Tibial nerve (tissue), 4 donors: ENCODE data around the gene TMEM135. TPM values are rescaled to one million over a fixed set of nuclear protein-coding genes. Genes with fewer than 3 reads are reported as not detected.

Source experiments
- DNase-seq, 2 donors: peaks; one replicate each; pipeline ENCODE4 v3.0.0-alpha.2; 2019; ENCODE audit warnings: low spot score in 2 of 2
- H3K27ac ChIP-seq, 4 donors: fragments of 200-600 bp; sonication (generic) in 3 of 4; one replicate each; pipeline ENCODE4 v1.5.1; 2017 to 2019; ENCODE audit warnings: mild to moderate bottlenecking in 1 of 4
- H3K27me3 ChIP-seq, 2 donors: fragments of 200-600 bp; sonication (generic) in 1 of 2; one replicate each; pipeline versions ENCODE4 v1.5.1 to v1.6.0; 2017 to 2019
- H3K36me3 ChIP-seq, 3 donors: fragments of 200-600 bp; sonication (generic); one replicate each; pipeline ENCODE4 v1.5.1; 2018 to 2019
- H3K4me1 ChIP-seq, 4 donors: fragments of 200-600 bp; sonication (generic) in 3 of 4; one replicate each; pipeline ENCODE4 v1.5.1; 2017 to 2019
- H3K4me3 ChIP-seq, 4 donors: fragments of 200-600 bp; sonication (generic) in 3 of 4; one replicate each; pipeline ENCODE4 v1.5.1; 2017 to 2019; ENCODE audit warnings: mild to moderate bottlenecking in 1 of 4, moderate library complexity in 1 of 4
- H3K9me3 ChIP-seq, 4 donors: fragments of 200-600 bp; sonication (generic) in 3 of 4; one replicate each; pipeline ENCODE4 v1.5.1; 2017 to 2019
- EP300 ChIP-seq, 2 donors: sonication (generic); formaldehyde crosslinking; IDR thresholded peaks; one replicate each; pipeline ENCODE4 v1.6.1; 2017; ENCODE audit warnings: antibody characterized with exemption in 2 of 2, mild to moderate bottlenecking in 1 of 2
- POLR2A ChIP-seq, 2 donors: fragments of 450-650 bp; IDR thresholded peaks; one replicate each; pipeline ENCODE4 v1.6.1; 2017; ENCODE audit warnings: antibody characterized with exemption in 2 of 2, mild to moderate bottlenecking in 2 of 2, moderate library complexity in 2 of 2
- WGBS, 2 donors: methylation state at CpG; one replicate each; pipeline ENCODE4 v1.1.5; 2018; 5-methylcytosine and 5-hydroxymethylcytosine counted together
- total RNA-seq, 4 donors: library from RNA; depleted of rRNA; stranded (reverse); fragments of >200 nt; gene quantifications; one replicate each; pipeline ENCODE4 v1.1.0, GENCODE V29; 2016
- TF ChIP-seq, protein P1 (sequence below), 5 experiments: fragments of 200-600 bp in 3 of 5; fragments of 450-650 bp in 2 of 5; sonication (generic) in 3 of 5; IDR thresholded peaks; one replicate each; pipeline ENCODE4 v1.5.1; 2016 to 2019; ENCODE audit warnings: antibody characterized with exemption in 5 of 5, mild to moderate bottlenecking in 3 of 5, moderate library complexity in 2 of 5

TMEM135 gene
- total RNA-seq, 4 donors from 2014 or later: 23.2 to 28.5 (median 25.6) TPM

GRCh38 chr11:87290304-87290922 lies 252.7 kb downstream of the TMEM135 start:
- 7 to 20% methylated on average over 3 of the region's 3 CpGs for WGBS, 2 donors

GRCh38 chr11:87292598-87292997 lies 254.9 kb downstream of the TMEM135 start:
- H3K27me3 ChIP-seq: no peaks in the 10 kb centered on the region
- no peak for DNase-seq
- no peak overlapping the region for H3K27ac ChIP-seq
- WGBS, 2 donors: 19 to 31% methylated on average over 1 of the region's 1 CpG
- H3K4me1 ChIP-seq: peaks cover 0 to 11% (median 0%) of the 10 kb centered on the region in 4 donors
- H3K36me3 ChIP-seq: no peaks in the 10 kb centered on the region
- H3K4me3 ChIP-seq: no peak overlapping the region
- no peaks in the 10 kb centered on the region for H3K9me3 ChIP-seq
- TF ChIP-seq POLR2A (IDR thresholded peaks at IDR 0.05) (no peak), EP300 (IDR thresholded peaks at IDR 0.05) (no peak)
- TF ChIP-seq, protein P1, sequence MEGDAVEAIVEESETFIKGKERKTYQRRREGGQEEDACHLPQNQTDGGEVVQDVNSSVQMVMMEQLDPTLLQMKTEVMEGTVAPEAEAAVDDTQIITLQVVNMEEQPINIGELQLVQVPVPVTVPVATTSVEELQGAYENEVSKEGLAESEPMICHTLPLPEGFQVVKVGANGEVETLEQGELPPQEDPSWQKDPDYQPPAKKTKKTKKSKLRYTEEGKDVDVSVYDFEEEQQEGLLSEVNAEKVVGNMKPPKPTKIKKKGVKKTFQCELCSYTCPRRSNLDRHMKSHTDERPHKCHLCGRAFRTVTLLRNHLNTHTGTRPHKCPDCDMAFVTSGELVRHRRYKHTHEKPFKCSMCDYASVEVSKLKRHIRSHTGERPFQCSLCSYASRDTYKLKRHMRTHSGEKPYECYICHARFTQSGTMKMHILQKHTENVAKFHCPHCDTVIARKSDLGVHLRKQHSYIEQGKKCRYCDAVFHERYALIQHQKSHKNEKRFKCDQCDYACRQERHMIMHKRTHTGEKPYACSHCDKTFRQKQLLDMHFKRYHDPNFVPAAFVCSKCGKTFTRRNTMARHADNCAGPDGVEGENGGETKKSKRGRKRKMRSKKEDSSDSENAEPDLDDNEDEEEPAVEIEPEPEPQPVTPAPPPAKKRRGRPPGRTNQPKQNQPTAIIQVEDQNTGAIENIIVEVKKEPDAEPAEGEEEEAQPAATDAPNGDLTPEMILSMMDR (IDR thresholded peaks at IDR 0.05): no peak

More at GRCh38 chr11:87290304-87290922, 252.7 kb downstream of the TMEM135 start:
- H3K4me1 ChIP-seq: peaks cover 0 to 8% (median 0%) of the 10 kb centered on the region in 4 donors
- TF ChIP-seq, protein P1 (IDR thresholded peaks at IDR 0.05): peak; percentile 50 to 77 (median 54)
- no peak for TF ChIP-seq EP300 (IDR thresholded peaks at IDR 0.05)
- H3K4me3 ChIP-seq: no peak overlapping the region
- H3K36me3 ChIP-seq: no peaks in the 10 kb centered on the region
- H3K9me3 ChIP-seq: no peaks in the 10 kb centered on the region
- no peak overlapping the region for H3K27ac ChIP-seq
- no peaks in the 10 kb centered on the region for H3K27me3 ChIP-seq
- no peak for DNase-seq

DNA sequence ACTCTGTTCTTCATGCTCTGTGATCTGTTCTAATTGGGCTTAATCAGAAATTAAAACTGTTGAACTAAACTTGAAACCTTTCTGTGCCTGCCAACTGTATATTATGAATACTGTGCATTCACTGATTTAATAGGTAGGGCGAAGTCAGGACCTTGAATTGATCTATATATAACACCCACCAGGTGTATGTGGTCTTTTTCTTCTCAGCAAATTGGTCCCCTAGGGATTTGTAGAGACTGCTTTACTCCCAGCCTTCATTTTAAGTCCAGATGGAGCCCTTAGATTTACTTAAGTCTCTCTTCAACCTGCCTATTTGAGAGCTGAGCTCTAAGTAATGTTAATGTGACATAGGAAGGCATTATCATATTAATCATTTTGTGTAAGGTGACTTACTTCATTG lies 257.5 kb downstream of the TMEM135 start:
- H3K36me3 ChIP-seq: no peaks in the 10 kb centered on the region
- no peak overlapping the region for H3K4me3 ChIP-seq
- H3K4me1 ChIP-seq: peaks cover 0 to 8% (median 0%) of the 10 kb centered on the region in 4 donors
- no peaks in the 10 kb centered on the region for H3K27me3 ChIP-seq
- TF ChIP-seq EP300 (IDR thresholded peaks at IDR 0.05) (no peak), POLR2A (IDR thresholded peaks at IDR 0.05) (no peak)
- TF ChIP-seq, protein P1 (IDR thresholded peaks at IDR 0.05): no peak
- H3K9me3 ChIP-seq: no peaks in the 10 kb centered on the region
- no peak overlapping the region for H3K27ac ChIP-seq
- 90 to 100% methylated on average over 1 of the region's 1 CpG for WGBS, 2 donors
- no peak for DNase-seq

- DNase-seq: no peak
- no peak for TF ChIP-seq EP300 (IDR thresholded peaks at IDR 0.05)
- no peak for TF ChIP-seq POLR2A (IDR thresholded peaks at IDR 0.05)
- TF ChIP-seq, protein P1 (IDR thresholded peaks at IDR 0.05): no peak
- H3K27me3 ChIP-seq: no peaks in the 10 kb centered on the region
- no peaks in the 10 kb centered on the region for H3K36me3 ChIP-seq
- H3K9me3 ChIP-seq: no peaks in the 10 kb centered on the region
- peaks cover 0 to 6% (median 0%) of the 10 kb centered on the region in 4 donors for H3K4me1 ChIP-seq
- no peak overlapping the region for H3K27ac ChIP-seq
- 93 to 96% methylated on average over 1 of the region's 1 CpG for WGBS, 2 donors
- H3K4me3 ChIP-seq: no peak overlapping the region
These were observed 258.9 kb downstream of the TMEM135 start for GRCh38 chr11:87296627-87297026.

- Histone ChIP-seq H3K27me3 (no peaks in the 10 kb centered on the region), H3K9me3 (no peaks in the 10 kb centered on the region), H3K36me3 (no peaks in the 10 kb centered on the region), H3K27ac (no peak overlapping the region), H3K4me3 (no peak overlapping the region), H3K4me1 (peaks cover 0 to 13% (median 5%) of the 10 kb centered on the region in 4 donors)
- no peak for DNase-seq
- WGBS, 2 donors: 93 to 94% methylated on average over 1 of the region's 1 CpG
- no peak for TF ChIP-seq EP300 (IDR thresholded peaks at IDR 0.05)
- TF ChIP-seq, protein P1 (IDR thresholded peaks at IDR 0.05): no peak
These were observed 260.4 kb downstream of the TMEM135 start for GRCh38 chr11:87298155-87298554.
